GM21529 (cell line): Measurements from ENCODE around the gene TMEM88.
"Not testable (repeated sequence)": the region's sequence is repeated elsewhere in the genome, so short reads cannot be mapped to it uniquely, and the experiment has no call there.

Experiments
- ATAC-seq: cut with Tn5 transposase; IDR thresholded peaks from one replicate; pipeline ENCODE4 v1.9.1; 2021; ENCODE audit not compliant: unreplicated experiment

TMEM88 gene

GRCh38 chr17:7854851-7855659 lies at the start of gene TMEM88:
TMEM88 (plus strand) TSS chr17:7855066; CDS start chr17:7855075, 9 bp downstream.
- no peak for ATAC-seq

- no peak for ATAC-seq
Observed at GRCh38 chr17:7806587-7806986, 48.3 kb upstream of the TMEM88 start.

GRCh38 chr17:7807206-7807605 lies 47.7 kb upstream of the TMEM88 start:
- ATAC-seq: no peak

- ATAC-seq: no peak
Observed at GRCh38 chr17:7809086-7809790, 45.6 kb upstream of the TMEM88 start.

GRCh38 chr17:7809791-7810343 lies 45.0 kb upstream of the TMEM88 start:
- not testable (repeated sequence) for ATAC-seq

- ATAC-seq: no peak
Observed at GRCh38 chr17:7811251-7811650, 43.6 kb upstream of the TMEM88 start.

GRCh38 chr17:7814969-7815368 lies 39.9 kb upstream of the TMEM88 start:
- ATAC-seq: no peak

- ATAC-seq: no peak
Observed at GRCh38 chr17:7816926-7817642, 37.8 kb upstream of the TMEM88 start.

- ATAC-seq: no peak
Observed at GRCh38 chr17:7817643-7817964, 37.3 kb upstream of the TMEM88 start.

GRCh38 chr17:7818026-7818425 lies 36.8 kb upstream of the TMEM88 start:
- no peak for ATAC-seq

GRCh38 chr17:7818746-7819645 lies 35.9 kb upstream of the TMEM88 start:
- no peak for ATAC-seq

- ATAC-seq: no peak
Observed at GRCh38 chr17:7820231-7820630, 34.6 kb upstream of the TMEM88 start.

- no peak for ATAC-seq
Observed at GRCh38 chr17:7822126-7822525, 32.7 kb upstream of the TMEM88 start.

GRCh38 chr17:7823581-7824001 lies 31.3 kb upstream of the TMEM88 start:
- no peak for ATAC-seq

- no peak for ATAC-seq
Observed at GRCh38 chr17:7824021-7824924, 30.6 kb upstream of the TMEM88 start.

GRCh38 chr17:7825206-7825990 lies 29.5 kb upstream of the TMEM88 start:
- ATAC-seq: no peak

- ATAC-seq: no peak
Observed at GRCh38 chr17:7830616-7831015, 24.2 kb upstream of the TMEM88 start.

- no peak for ATAC-seq
Observed at GRCh38 chr17:7831233-7831632, 23.6 kb upstream of the TMEM88 start.

GRCh38 chr17:7832431-7832830 lies 22.4 kb upstream of the TMEM88 start:
- no peak for ATAC-seq
